HepG2 (cell line): ENCODE measurements around the gene THSD4. TPM values are rescaled to one million over a fixed set of nuclear protein-coding genes. Genes with fewer than 3 reads are reported as not detected.

ENCODE experiments used
- ATAC-seq: fragments of 200-7000 bp; cut with Tn5 transposase; 3 replicates; pipeline ENCODE4 v1.9.1; 2020; ENCODE audit warnings: mild to moderate bottlenecking, moderate library complexity
- BruUV-seq: library from RNA; stranded (reverse); fragments of 400-500 nt; replicated peaks from 2 replicates; lab custom pipeline; 2021; lab: Mats Ljungman, UMichigan
- CTCF ChIA-PET: fragments of 300-600 bp; formaldehyde crosslinking; extraction: SDS; loops from one replicate; lab custom pipeline; 2021; ENCODE audit warnings: low total read pairs, inconsistent platforms, low intra/inter-chr PET ratio; lab: Yijun Ruan, JAX
- POLR2A ChIA-PET: fragments of 350-600 bp; sonication (Branson Sonifier 250); formaldehyde crosslinking; loops from one replicate; lab custom pipeline; 2020; ENCODE audit warnings: antibody characterized with exemption, inconsistent platforms; lab: Yijun Ruan, JAX
- DNase-seq: peaks from one replicate; pipeline ENCODE4 v3.0.0-alpha.2; 2015; ENCODE audit warnings: low spot score
- FAIRE-seq: peaks from 3 replicates; lab custom pipeline; 2011; peaks lifted over from hg19 to GRCh38; lab: Jason Lieb, UNC
- H2AFZ ChIP-seq: one replicate; pipeline ENCODE4 v1.6.1; 2011; ENCODE audit warnings: low read length, inconsistent platforms
- H3K27ac ChIP-seq: fragments of 300-600 bp; 3 replicates; pipeline ENCODE4 v1.8.0; 2011; ENCODE audit warnings: mixed run types, mild to moderate bottlenecking, mixed read lengths, low read length, inconsistent platforms; ENCODE audit not compliant: insufficient read depth; ENCODE audit errors: extremely low read length
- H3K27me3 ChIP-seq, 2 experiments: fragments of 200-600 bp in 1 of 2; 2 replicates in 1 of 2; 3 replicates in 1 of 2; pipeline versions ENCODE4 v1.6.0 to v1.8.0; 2011; ENCODE audit warnings: low read length in 2 of 2, mild to moderate bottlenecking in 2 of 2, moderate library complexity in 2 of 2, inconsistent platforms in 1 of 2; ENCODE audit not compliant: insufficient read depth in 2 of 2, control insufficient read depth in 1 of 2
- H3K36me3 ChIP-seq, 2 experiments: fragments of 200-600 bp in 1 of 2; replicated peaks in 1 of 2; 2 replicates in 1 of 2; 3 replicates in 1 of 2; pipeline versions ENCODE4 v1.5.1 to v1.8.0; 2011; ENCODE audit warnings: low read length in 2 of 2, inconsistent platforms in 1 of 2; ENCODE audit not compliant: insufficient read depth in 2 of 2, control insufficient read depth in 1 of 2
- H3K4me1 ChIP-seq: 2 replicates; pipeline ENCODE4 v1.5.1; 2012; ENCODE audit warnings: low read length, inconsistent platforms; ENCODE audit not compliant: insufficient read depth
- H3K4me2 ChIP-seq: 2 replicates; pipeline ENCODE4 v1.6.0; 2011; ENCODE audit warnings: low read depth, low read length, inconsistent platforms
- H3K4me3 ChIP-seq, 3 experiments: fragments of 200-600 bp in 1 of 3; sonication (generic), shearing (Covaris generic) in 1 of 3; replicated peaks in 1 of 3; 2 replicates each; pipeline ENCODE4 v1.5.1; 2011 to 2016; ENCODE audit warnings: low read length in 3 of 3, inconsistent platforms in 2 of 3, low read depth in 2 of 3, mild to moderate bottlenecking in 2 of 3, control low read depth in 1 of 3, mixed read lengths in 1 of 3; ENCODE audit not compliant: insufficient read depth in 1 of 3
- H3K79me2 ChIP-seq: one replicate; pipeline ENCODE4 v1.6.1; 2011; ENCODE audit warnings: low read length, inconsistent platforms; ENCODE audit not compliant: insufficient read depth
- H3K9ac ChIP-seq: 2 replicates; pipeline ENCODE4 v1.6.0; 2011; ENCODE audit warnings: mild to moderate bottlenecking, low read depth, low read length, inconsistent platforms; ENCODE audit not compliant: insufficient read depth
- H3K9me3 ChIP-seq: 2 replicates; pipeline ENCODE4 v1.5.1; 2012; ENCODE audit warnings: mild to moderate bottlenecking, low read length
- H4K20me1 ChIP-seq: 2 replicates; pipeline ENCODE4 v1.6.0; 2011; ENCODE audit warnings: inconsistent platforms, mild to moderate bottlenecking, low read length, moderate library complexity; ENCODE audit not compliant: insufficient read depth
- ATM ChIP-seq: fragments of 450-650 bp; IDR thresholded peaks from 2 replicates; pipeline ENCODE4 v1.7.1; 2017; ENCODE audit warnings: mild to moderate bottlenecking, borderline replicate concordance
- CBX5 ChIP-seq: sonication (generic); formaldehyde crosslinking; IDR thresholded peaks from 2 replicates; pipeline ENCODE4 v1.4.0; 2020; ENCODE audit warnings: missing genetic modification reagents, borderline replicate concordance
- HMGXB4 ChIP-seq, 2 experiments: sonication (generic) in 1 of 2; formaldehyde crosslinking in 1 of 2; IDR thresholded peaks; 2 replicates each; pipeline versions ENCODE4 v1.4.0 to v1.6.1; 2018 to 2020; ENCODE audit warnings: missing genetic modification reagents in 2 of 2, borderline replicate concordance in 1 of 2, low read depth in 1 of 2, mild to moderate bottlenecking in 1 of 2, missing biosample characterization in 1 of 2
- ISL2 ChIP-seq: sonication (generic); formaldehyde crosslinking; IDR thresholded peaks from 2 replicates; pipeline ENCODE4 v1.5.0; 2020; ENCODE audit warnings: missing genetic modification reagents
- JDP2 ChIP-seq: sonication (generic); formaldehyde crosslinking; IDR thresholded peaks from 2 replicates; pipeline ENCODE4 v1.8.1; 2022; ENCODE audit warnings: missing genetic modification reagents, borderline replicate concordance
- KDM5A ChIP-seq: fragments of 200-600 bp; sonication (generic); IDR thresholded peaks from 2 replicates; pipeline ENCODE4 v1.7.0; 2018; ENCODE audit warnings: antibody characterized with exemption, mild to moderate bottlenecking, low read length, borderline replicate concordance
- KMT2A ChIP-seq: sonication (generic); formaldehyde crosslinking; IDR thresholded peaks from 2 replicates; pipeline ENCODE4 v1.4.0; 2020; ENCODE audit warnings: missing genetic modification reagents
- PLRG1 ChIP-seq: fragments of 450-650 bp; conservative IDR thresholded peaks from 2 replicates; pipeline ENCODE4 v1.6.1; 2016
- RBM39 ChIP-seq: fragments of 200-400 bp; formaldehyde crosslinking; IDR thresholded peaks from one replicate; pipeline ENCODE4 v1.6.1; 2018; ENCODE audit warnings: antibody characterized with exemption, mild to moderate bottlenecking, low read depth, low read length; ENCODE audit not compliant: poor library complexity, severe bottlenecking
- SIN3A ChIP-seq: IDR thresholded peaks from 2 replicates; pipeline ENCODE4 v1.6.1; 2011; ENCODE audit warnings: low read depth, mild to moderate bottlenecking, control low read depth, low read length, borderline replicate concordance
- ZBTB26 ChIP-seq: IDR thresholded peaks from 2 replicates; pipeline ENCODE4 v1.6.1; 2016; ENCODE audit warnings: missing compliant biosample characterization, missing genetic modification reagents, borderline replicate concordance
- ZFAT ChIP-seq: sonication (generic); formaldehyde crosslinking; conservative IDR thresholded peaks from 2 replicates; pipeline ENCODE4 v1.8.1; 2023; ENCODE audit warnings: missing genetic modification reagents, inconsistent platforms
- ZNF629 ChIP-seq: sonication (generic); formaldehyde crosslinking; conservative IDR thresholded peaks from 2 replicates; pipeline ENCODE4 v1.5.0; 2020; ENCODE audit warnings: missing genetic modification reagents
- ZNF766 ChIP-seq: sonication (generic); formaldehyde crosslinking; IDR thresholded peaks from 2 replicates; pipeline ENCODE4 v1.5.0; 2020; ENCODE audit warnings: missing genetic modification reagents, borderline replicate concordance
- ZSCAN21 ChIP-seq: sonication (generic); formaldehyde crosslinking; IDR thresholded peaks from 2 replicates; pipeline ENCODE4 v1.8.0; 2022; ENCODE audit warnings: mild to moderate bottlenecking, missing genetic modification reagents, moderate library complexity, borderline replicate concordance
- WGBS: methylation state at CpG from one replicate; pipeline ENCODE4 v1.1.6; 2017; ENCODE audit warnings: low lambda C conversion rate; 5-methylcytosine and 5-hydroxymethylcytosine counted together
- in situ Hi-C: cut with HindIII; loops from 2 replicates; pipeline ENCODE4 v1.10.0; 2017; ENCODE audit warnings: low pct_unique_long_range_greater_than_20kb; ENCODE audit not compliant: extremely low pct_ligation_motif_present
- intact Hi-C: fragments of 100-400 bp; cut with micrococcal nuclease; formaldehyde crosslinking; loops from one replicate; pipeline ENCODE4 v1.10.0; 2022; ENCODE audit not compliant: unreplicated experiment
- polyA plus RNA-seq, 8 experiments: library from polyadenylated mRNA; depleted of rRNA in 3 of 8; stranded (reverse) in 7 of 8; unstranded in 1 of 8; fragments of >200 nt; fragmentation: Illumina TruSeq in 4 of 8; extraction: Trizol in 4 of 8; gene quantifications; 2 replicates each; pipeline versions ENCODE4 v1.2.1 to v1.2.3, GENCODE V29; 2011 to 2016; ENCODE audit warnings: low read depth in 4 of 8, missing spikeins in 1 of 8, mixed read lengths in 1 of 8; ENCODE audit not compliant: insufficient read depth in 1 of 8
- total RNA-seq, 5 experiments: library from RNA; depleted of rRNA; stranded (reverse); fragments of >200 nt; fragmentation: Illumina TruSeq; extraction: Trizol; gene quantifications; 2 replicates each; pipeline ENCODE4 v1.2.3, GENCODE V29; 2016; ENCODE audit warnings: low read depth in 1 of 5

The THSD4 gene
- total and polyA plus RNA-seq, 2 of the 13 experiments (the other 11 are each of a cell fraction or from before 2014, with no cell fraction given) = 0.07 to 0.21 TPM

- FAIRE-seq = no peak
These were observed 8.3 kb upstream of the THSD4 start for GRCh38 chr15:71106802-71107500.

GRCh38 chr15:71107501-71107815, 7.8 kb upstream of the THSD4 start:
- Histone ChIP-seq H3K36me3 (no peaks in the 10 kb centered on the region), H2AFZ (no peak overlapping the region), H3K4me2 (no peak overlapping the region), H3K9ac (no peak overlapping the region), H3K4me1 (no peaks in the 10 kb centered on the region), H3K27ac (no peak overlapping the region), H3K4me3 (no peak overlapping the region), H4K20me1 (no peaks in the 10 kb centered on the region), H3K9me3 (no peaks in the 10 kb centered on the region), H3K27me3 (no peaks in the 10 kb centered on the region), H3K79me2 (no peaks in the 10 kb centered on the region)
- DNase-seq = no peak
- BruUV-seq = no TSS peak
- FAIRE-seq = no peak
- TF ChIP-seq ZBTB26 (no peak), CBX5 (CRISPR knock-in tag) (no peak), HMGXB4 (CRISPR knock-in tag; IDR thresholded peaks at IDR 0.05; ENCODE audit: borderline replicate concordance in 1 of 2, low read depth in 1 of 2) (no peak), ATM (no peak), KMT2A (no peak), KDM5A (no peak), PLRG1 (no peak), ZSCAN21 (CRISPR knock-in tag) (no peak), ISL2 (CRISPR knock-in tag) (no peak), ZNF766 (CRISPR knock-in tag) (no peak), ZFAT (no peak), SIN3A (no peak)
- 43% methylated on average over 4 of the region's 4 CpGs for WGBS
- in situ Hi-C loops (no loop called here), intact Hi-C loops (no loop called here)
- no peak for ATAC-seq
- ChIA-PET POLR2A (no interaction called here), CTCF (no interaction called here)

More at GRCh38 chr15:71106802-71107500, 8.3 kb upstream of the THSD4 start:
- no peaks in the 10 kb centered on the region for H3K9me3 ChIP-seq
- no peak overlapping the region for H2AFZ ChIP-seq
- in situ Hi-C loops = no loop called here
- H4K20me1 ChIP-seq = no peaks in the 10 kb centered on the region
- no peak for ATAC-seq
- intact Hi-C loops = no loop called here
- no peak overlapping the region for H3K4me2 ChIP-seq
- TF ChIP-seq RBM39 (no peak), JDP2 (no peak), ZNF629 (CRISPR knock-in tag) (no peak)
- no peak overlapping the region for H3K4me3 ChIP-seq
- ChIA-PET CTCF (no interaction called here), POLR2A (no interaction called here)
- no TSS peak for BruUV-seq
- WGBS = 10% methylated on average over 4 of the region's 4 CpGs
- H3K36me3 ChIP-seq = no peaks in the 10 kb centered on the region
- no peak overlapping the region for H3K9ac ChIP-seq
- H3K4me1 ChIP-seq = no peaks in the 10 kb centered on the region
- H3K27ac ChIP-seq = no peak overlapping the region
- H3K79me2 ChIP-seq = no peaks in the 10 kb centered on the region
- H3K27me3 ChIP-seq = no peaks in the 10 kb centered on the region
- DNase-seq = no peak
